CD14-positive monocyte (primary cell): ENCODE measurements around the gene RASAL2. TPM values are rescaled to one million over a fixed set of nuclear protein-coding genes. Genes with fewer than 3 reads are reported as not detected.
A peak's percentile ranks its signal among the peaks of the same experiment; 100 is the strongest.
"Not testable (repeated sequence)": the region's sequence is repeated elsewhere in the genome, so short reads cannot be mapped to it uniquely, and the experiment has no call there.

Experiments
- DNase-seq, 3 donors: peaks; one replicate each; pipeline ENCODE4 v3.0.0-alpha.2; 2011 to 2022
- H2AFZ ChIP-seq: 2 replicates; pipeline ENCODE4 v1.6.0; 2012; ENCODE audit warnings: mild to moderate bottlenecking, low read depth, low read length, inconsistent platforms; ENCODE audit not compliant: insufficient read depth, poor library complexity, severe bottlenecking
- H3K27ac ChIP-seq, 2 donors: 1 replicate in 1 of 2; 2 replicates in 1 of 2; pipeline ENCODE4 v1.5.1; 2012 to 2013; ENCODE audit warnings: low read length in 2 of 2, control low read depth in 1 of 2, inconsistent platforms in 1 of 2, low read depth in 1 of 2, mild to moderate bottlenecking in 1 of 2
- H3K27me3 ChIP-seq, 2 donors: one replicate each; pipeline versions ENCODE4 v1.6.0 to v1.6.1; 2011 to 2013; ENCODE audit warnings: low read length in 2 of 2; ENCODE audit not compliant: control insufficient read depth in 2 of 2, insufficient read depth in 2 of 2
- H3K36me3 ChIP-seq, 2 donors: replicated peaks in 1 of 2; 1 replicate in 1 of 2; 2 replicates in 1 of 2; pipeline versions ENCODE4 v1.5.1 to v1.6.1; 2012 to 2013; ENCODE audit warnings: low read length in 2 of 2, control low read depth in 1 of 2, inconsistent platforms in 1 of 2, mild to moderate bottlenecking in 1 of 2; ENCODE audit not compliant: insufficient read depth in 2 of 2, control insufficient read depth in 1 of 2
- H3K4me1 ChIP-seq, 2 donors: 1 replicate in 1 of 2; 2 replicates in 1 of 2; pipeline versions ENCODE4 v1.5.1 to v1.6.1; 2012 to 2013; ENCODE audit warnings: low read length in 2 of 2, control low read depth in 1 of 2, inconsistent platforms in 1 of 2, mild to moderate bottlenecking in 1 of 2, moderate library complexity in 1 of 2; ENCODE audit not compliant: insufficient read depth in 2 of 2, control insufficient read depth in 1 of 2
- H3K4me2 ChIP-seq: replicated peaks from 2 replicates; pipeline ENCODE3; 2012; ENCODE audit warnings: low read length, moderate library complexity, mild to moderate bottlenecking; ENCODE audit not compliant: poor library complexity, severe bottlenecking; ENCODE audit errors: extremely low read depth
- H3K4me3 ChIP-seq, 3 experiments: fragments of 200-600 bp in 1 of 3; sonication (generic) in 1 of 3; replicated peaks in 1 of 3; 1 replicate in 2 of 3; 2 replicates in 1 of 3; pipeline ENCODE4 v1.5.1; 2011 to 2013; ENCODE audit warnings: low read length in 3 of 3, mild to moderate bottlenecking in 3 of 3, control low read depth in 2 of 3, low read depth in 2 of 3, inconsistent platforms in 1 of 3, moderate library complexity in 1 of 3
- H3K79me2 ChIP-seq: 2 replicates; pipeline ENCODE4 v1.6.0; 2012; ENCODE audit warnings: mild to moderate bottlenecking, control low read depth, inconsistent platforms, low read length, moderate library complexity; ENCODE audit not compliant: insufficient read depth
- H3K9ac ChIP-seq: 2 replicates; pipeline ENCODE4 v1.6.0; 2017; ENCODE audit warnings: low read length, mild to moderate bottlenecking; ENCODE audit not compliant: insufficient read depth, poor library complexity, severe bottlenecking
- H3K9me3 ChIP-seq, 2 donors: replicated peaks in 1 of 2; 1 replicate in 1 of 2; 2 replicates in 1 of 2; pipeline versions ENCODE4 v1.5.1 to v1.6.1; 2012 to 2013; ENCODE audit warnings: low read length in 2 of 2, control low read depth in 1 of 2; ENCODE audit not compliant: control insufficient read depth in 1 of 2, insufficient read depth in 1 of 2
- H4K20me1 ChIP-seq: 2 replicates; pipeline ENCODE4 v1.6.0; 2012; ENCODE audit warnings: mild to moderate bottlenecking, low read length, control low read depth, moderate library complexity; ENCODE audit not compliant: insufficient read depth
- H3K27ac Mint-ChIP-seq, 7 donors: one replicate each; pipeline ENCODE4 v1.8.0; 2020; ENCODE audit warnings: mild to moderate bottlenecking in 7 of 7, mixed read lengths in 7 of 7, moderate library complexity in 6 of 7, inconsistent platforms in 2 of 7
- H3K27me3 Mint-ChIP-seq, 3 donors: one replicate each; pipeline ENCODE4 v1.8.0; 2021 to 2022; ENCODE audit warnings: low read depth in 3 of 3, mild to moderate bottlenecking in 3 of 3, mixed read lengths in 3 of 3, moderate library complexity in 3 of 3, inconsistent platforms in 1 of 3
- H3K36me3 Mint-ChIP-seq, 2 donors: one replicate each; pipeline ENCODE4 v1.8.0; 2020; ENCODE audit warnings: mixed read lengths in 2 of 2, inconsistent platforms in 1 of 2, mild to moderate bottlenecking in 1 of 2
- H3K4me1 Mint-ChIP-seq: one replicate; pipeline ENCODE4 v1.8.0; 2020; ENCODE audit warnings: mild to moderate bottlenecking, mixed read lengths
- H3K4me3 Mint-ChIP-seq, 2 donors: one replicate each; pipeline ENCODE4 v1.8.0; 2020; ENCODE audit warnings: mild to moderate bottlenecking in 2 of 2, mixed read lengths in 2 of 2, moderate library complexity in 1 of 2
- H3K9me3 Mint-ChIP-seq, 7 donors: one replicate each; pipeline ENCODE4 v1.8.0; 2020 to 2022; ENCODE audit warnings: mixed read lengths in 7 of 7, mild to moderate bottlenecking in 6 of 7, moderate library complexity in 6 of 7, inconsistent platforms in 2 of 7
- CTCF ChIP-seq: fragments of 200-600 bp; IDR thresholded peaks from one replicate; pipeline ENCODE4 v1.8.0; 2022; ENCODE audit warnings: antibody characterized with exemption, mild to moderate bottlenecking
- WGBS: methylation state at CpG from one replicate; pipeline ENCODE4 v1.1.5; 2013; ENCODE audit warnings: missing lambda C conversion rate; ENCODE audit not compliant: insufficient coverage; 5-methylcytosine and 5-hydroxymethylcytosine counted together
- intact Hi-C, 2 donors: fragments of 100-400 bp; cut with micrococcal nuclease; formaldehyde crosslinking; loops; one replicate each; pipeline versions ENCODE4 v1.15.0 to v1.15.1; 2023
- polyA plus RNA-seq, 3 donors: library from polyadenylated mRNA; depleted of rRNA in 1 of 3; unstranded in 2 of 3; stranded (reverse) in 1 of 3; fragments of 300-500 nt in 2 of 3; fragments of >200 nt in 1 of 3; fragmentation: Illumina TruSeq in 2 of 3; gene quantifications; 1 replicate in 2 of 3; 2 replicates in 1 of 3; pipeline ENCODE4 v1.2.3, GENCODE V29; 2012 to 2021

RASAL2 gene
- polyA plus RNA-seq, 3 donors, result 0.15 to 1.00 (median 0.63) TPM

DNA sequence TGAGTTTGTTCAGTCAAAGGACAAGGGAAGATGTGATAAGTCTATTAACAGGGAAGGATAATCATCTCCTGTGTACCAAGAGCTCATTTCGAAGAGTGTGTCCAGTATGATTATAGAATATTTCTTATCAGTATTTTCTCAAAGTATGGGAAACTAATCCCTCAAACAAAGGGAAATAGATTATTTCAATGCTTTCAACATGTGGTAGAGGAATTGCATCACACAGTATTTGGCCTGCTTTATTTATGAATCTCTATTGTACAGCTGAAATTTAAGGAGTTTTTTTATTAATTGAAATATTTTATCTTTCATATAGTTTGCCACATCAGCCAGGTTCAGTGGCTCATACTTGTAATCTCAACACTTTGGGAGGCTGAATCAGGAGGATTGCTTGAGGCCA lies 251.9 kb downstream of the RASAL2 start:
- H3K4me2 ChIP-seq, result no peak overlapping the region
- TF ChIP-seq CTCF, result no peak
- Mint-ChIP-seq H3K4me1 (peaks cover 24% of the 10 kb centered on the region), H3K27ac (peak overlapping the region in 2 of 7 donors; percentile 36 to 72), H3K4me3 (no peak overlapping the region), H3K9me3 (peaks cover 0 to 7% (median 0%) of the 10 kb centered on the region in 7 donors), H3K36me3 (no peaks in the 10 kb centered on the region), H3K27me3 (peaks cover 0 to 1% (median 0%) of the 10 kb centered on the region in 3 donors)
- H4K20me1 ChIP-seq, result no peaks in the 10 kb centered on the region
- no peaks in the 10 kb centered on the region for H3K9me3 ChIP-seq
- H3K9ac ChIP-seq, result no peak overlapping the region
- no peak overlapping the region for H2AFZ ChIP-seq
- intact Hi-C loops, result no loop called here
- no CpG with 5 or more reads among the region's 1 CpG for WGBS
- H3K27me3 ChIP-seq, result no peaks in the 10 kb centered on the region
- DNase-seq, result no peak
- H3K79me2 ChIP-seq, result no peaks in the 10 kb centered on the region
- peak overlapping the region in 1 of 2 donors; percentile 4 for H3K27ac ChIP-seq
- H3K4me3 ChIP-seq, result no peak overlapping the region
- peaks cover 21 to 22% of the 10 kb centered on the region in 2 donors for H3K4me1 ChIP-seq
- no peaks in the 10 kb centered on the region for H3K36me3 ChIP-seq

- H3K36me3 Mint-ChIP-seq, result no peaks in the 10 kb centered on the region
- Histone ChIP-seq H3K36me3 (no peaks in the 10 kb centered on the region), H3K79me2 (no peaks in the 10 kb centered on the region), H2AFZ (no peak overlapping the region), H3K27ac (no peak overlapping the region), H3K27me3 (no peaks in the 10 kb centered on the region), H3K9ac (no peak overlapping the region), H4K20me1 (no peaks in the 10 kb centered on the region), H3K9me3 (peaks cover 0 to 9% of the 10 kb centered on the region in 2 donors), H3K4me1 (peaks cover 15% of the 10 kb centered on the region in 2 donors), H3K4me2 (no peak overlapping the region), H3K4me3 (no peak overlapping the region)
- no peak for TF ChIP-seq CTCF
- WGBS, result no CpG with 5 or more reads among the region's 3 CpGs
- no peak for DNase-seq
- peaks cover 2 to 17% (median 5%) of the 10 kb centered on the region in 7 donors for H3K9me3 Mint-ChIP-seq
- intact Hi-C loops, result no loop called here
- H3K4me3 Mint-ChIP-seq, result no peak overlapping the region
- peaks cover 0 to 2% (median 1%) of the 10 kb centered on the region in 3 donors for H3K27me3 Mint-ChIP-seq
- H3K27ac Mint-ChIP-seq, result no peak overlapping the region
- peaks cover 18% of the 10 kb centered on the region for H3K4me1 Mint-ChIP-seq
These were observed 255.9 kb downstream of the RASAL2 start for GRCh38 chr1:178349801-178350200.

GRCh38 chr1:178351911-178352310 lies 258.0 kb downstream of the RASAL2 start:
- H3K27me3 Mint-ChIP-seq, H3K27ac Mint-ChIP-seq, H3K4me3 ChIP-seq, H3K4me1 ChIP-seq, H3K4me2 ChIP-seq, H3K4me1 Mint-ChIP-seq, DNase-seq, H3K27me3 ChIP-seq, H3K27ac ChIP-seq, H3K36me3 Mint-ChIP-seq, H3K9me3 ChIP-seq, H3K79me2 ChIP-seq, intact Hi-C loops, H3K36me3 ChIP-seq, H3K4me3 Mint-ChIP-seq, H3K9ac ChIP-seq, H4K20me1 ChIP-seq, H2AFZ ChIP-seq: not testable (repeated sequence)
- peaks cover 2 to 17% (median 5%) of the 10 kb centered on the region in 7 donors for H3K9me3 Mint-ChIP-seq
- no CpG with 5 or more reads among the region's 1 CpG for WGBS
